Measurements from ENCODE around the gene COPRS.
"Not testable (repeated sequence)": the region's sequence is repeated elsewhere in the genome, so short reads cannot be mapped to it uniquely, and the experiment has no call there.

Gene COPRS

DNA sequence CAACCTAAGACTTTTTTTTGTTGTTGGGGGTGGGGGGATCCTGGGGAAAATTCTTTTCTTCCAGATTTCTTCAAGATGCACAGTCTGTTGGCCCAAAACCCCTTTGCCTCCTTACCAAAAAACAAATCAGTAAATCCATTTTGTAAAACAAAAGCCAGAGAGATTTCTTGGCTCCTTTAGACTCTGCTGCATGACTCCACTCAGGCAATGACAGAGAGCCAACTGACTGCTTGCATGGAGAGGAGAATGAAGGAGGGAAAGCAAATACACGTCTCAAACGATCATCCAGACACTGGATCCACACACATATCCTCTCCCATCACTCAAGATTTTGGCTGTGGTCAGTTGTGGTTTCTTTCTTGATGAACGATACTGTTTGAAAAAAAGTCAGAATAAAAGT is 13.8 kb downstream of the COPRS start:
- no peak for DNase-seq (ENCODE audit: low read depth, low spot score)

- no peak for DNase-seq (ENCODE audit: low read depth, low spot score)
These were observed 15.8 kb downstream of the COPRS start for GRCh38 chr17:31843070-31843745.

DNA sequence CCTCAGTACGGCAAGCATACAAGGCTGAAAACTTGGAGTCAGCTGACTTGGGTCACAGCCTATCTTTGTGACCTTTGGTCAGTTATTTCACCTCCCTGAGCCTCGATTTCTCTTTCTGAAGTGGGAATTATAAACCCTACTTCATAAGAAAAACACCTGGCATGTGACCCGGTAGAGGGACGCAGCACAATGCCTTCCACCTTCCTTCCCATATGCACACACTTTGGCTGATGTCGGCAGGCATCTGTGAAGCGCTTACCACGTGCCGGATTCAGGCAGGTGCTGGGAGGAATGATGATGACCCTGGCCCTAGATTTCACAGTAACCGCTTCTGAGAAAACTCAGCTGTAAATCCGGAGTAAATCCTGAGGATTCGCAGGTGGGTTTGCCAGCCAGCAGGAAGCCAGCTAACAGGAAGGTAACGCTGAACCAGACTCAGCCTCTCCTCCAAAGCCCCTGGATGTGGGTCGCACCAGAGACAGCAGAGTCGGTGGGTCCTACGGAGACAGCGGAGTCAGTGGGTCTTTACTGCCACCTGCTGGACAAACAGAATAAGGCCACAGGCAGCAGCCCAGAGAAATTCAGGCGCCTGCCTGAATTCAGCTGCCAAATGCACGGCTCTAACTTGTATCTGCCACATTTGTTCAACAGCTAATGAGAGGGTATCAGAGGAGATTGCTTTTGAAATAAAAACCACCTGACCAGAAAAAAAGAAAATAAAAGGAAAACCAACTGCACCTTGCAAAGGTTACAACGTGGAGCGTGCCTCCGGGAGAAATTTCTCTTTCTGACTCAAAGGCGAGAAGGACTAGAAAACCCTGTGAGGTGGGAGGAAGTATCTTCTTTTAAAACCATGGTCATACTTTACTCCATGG is 16.6 kb downstream of the COPRS start:
- no peak for DNase-seq (ENCODE audit: low read depth, low spot score)

DNA sequence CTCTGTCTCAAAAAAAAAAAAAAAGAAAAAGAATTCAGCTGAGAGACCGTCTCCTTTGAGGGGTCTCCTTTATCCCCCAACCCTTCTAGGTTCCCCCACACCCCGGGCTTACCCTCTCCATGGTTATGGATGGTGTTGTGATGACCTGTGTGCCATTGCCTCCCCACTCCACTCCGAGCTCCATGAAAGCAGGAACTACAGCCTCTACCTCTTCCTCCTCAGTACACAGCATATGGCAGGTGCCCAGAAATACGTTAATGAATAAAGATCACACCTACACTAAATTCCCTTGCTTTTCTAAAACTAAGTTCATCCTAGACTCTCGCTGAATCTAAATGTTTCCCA is 17.2 kb downstream of the COPRS start:
- DNase-seq (ENCODE audit: low read depth, low spot score) = no peak

- no peak for DNase-seq (ENCODE audit: low read depth, low spot score)
These were observed 20.3 kb downstream of the COPRS start for GRCh38 chr17:31838636-31839225.

GRCh38 chr17:31835984-31836383 is 23.1 kb downstream of the COPRS start:
- DNase-seq (ENCODE audit: low read depth, low spot score) = no peak

- DNase-seq (ENCODE audit: low read depth, low spot score) = no peak
These were observed 24.6 kb downstream of the COPRS start for GRCh38 chr17:31834448-31834847.

DNA sequence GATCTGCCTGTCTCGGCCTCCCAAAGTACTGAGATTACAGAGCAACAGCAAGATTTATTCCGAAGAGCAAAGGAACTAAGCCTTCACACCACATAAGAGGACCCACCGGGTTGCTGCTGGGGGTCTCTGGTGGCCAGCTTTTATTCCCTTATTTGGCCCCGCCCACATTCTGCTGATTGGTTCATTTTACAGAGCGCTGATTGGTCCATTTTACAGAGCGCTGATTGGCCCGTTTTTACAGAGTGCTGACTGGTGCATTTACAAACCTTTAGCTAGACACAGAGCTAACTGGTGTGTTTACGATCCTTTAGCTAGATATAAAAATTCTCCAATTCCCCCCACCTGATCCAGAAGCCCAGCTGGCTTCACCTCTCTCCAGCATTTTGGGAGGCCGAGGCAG is 26.3 kb downstream of the COPRS start:
- no peak for DNase-seq (ENCODE audit: low read depth, low spot score)

GRCh38 chr17:31830971-31831858 is 27.8 kb downstream of the COPRS start:
- DNase-seq (ENCODE audit: low read depth, low spot score) = no peak

GRCh38 chr17:31829649-31830048 is 29.4 kb downstream of the COPRS start:
- DNase-seq (ENCODE audit: low read depth, low spot score) = no peak

GRCh38 chr17:31828955-31829354 is 30.1 kb downstream of the COPRS start:
- not testable (repeated sequence) for DNase-seq (ENCODE audit: low read depth, low spot score)

DNA sequence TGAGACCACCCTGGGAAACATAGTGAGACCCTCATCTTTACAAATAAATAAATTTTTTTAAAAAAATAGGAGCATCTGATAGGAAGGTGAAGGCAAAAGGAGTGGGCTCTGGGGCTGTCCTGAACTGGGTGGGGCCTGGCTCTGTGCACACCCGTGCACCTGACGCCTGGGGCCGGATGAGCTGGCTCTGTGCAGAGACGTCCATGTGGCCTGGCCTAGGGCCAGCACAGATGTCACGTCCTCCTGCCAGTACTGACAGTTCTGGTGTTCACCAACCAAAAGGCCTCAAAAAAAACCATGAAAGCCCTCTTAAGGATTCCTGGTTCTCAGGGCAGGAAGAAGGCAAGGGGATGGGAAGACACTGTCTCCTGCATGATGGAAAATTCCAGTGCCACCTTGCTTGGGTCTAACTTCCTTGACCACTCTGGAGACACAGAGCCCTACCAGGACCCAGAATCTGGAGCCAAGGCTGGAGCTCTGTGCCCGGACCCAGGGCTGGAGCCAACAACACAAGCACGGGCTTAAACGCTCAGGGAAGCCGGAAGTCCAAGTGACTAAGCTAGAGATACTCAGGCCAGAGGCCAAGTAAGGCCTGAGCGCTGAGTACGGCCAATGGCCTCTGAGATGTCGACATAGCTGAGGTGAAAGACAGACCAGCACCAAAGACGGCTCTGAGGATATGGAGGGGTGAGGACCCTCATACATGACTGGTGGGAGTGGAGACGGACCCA is 32.9 kb downstream of the COPRS start:
- no peak for DNase-seq (ENCODE audit: low read depth, low spot score)

DNA sequence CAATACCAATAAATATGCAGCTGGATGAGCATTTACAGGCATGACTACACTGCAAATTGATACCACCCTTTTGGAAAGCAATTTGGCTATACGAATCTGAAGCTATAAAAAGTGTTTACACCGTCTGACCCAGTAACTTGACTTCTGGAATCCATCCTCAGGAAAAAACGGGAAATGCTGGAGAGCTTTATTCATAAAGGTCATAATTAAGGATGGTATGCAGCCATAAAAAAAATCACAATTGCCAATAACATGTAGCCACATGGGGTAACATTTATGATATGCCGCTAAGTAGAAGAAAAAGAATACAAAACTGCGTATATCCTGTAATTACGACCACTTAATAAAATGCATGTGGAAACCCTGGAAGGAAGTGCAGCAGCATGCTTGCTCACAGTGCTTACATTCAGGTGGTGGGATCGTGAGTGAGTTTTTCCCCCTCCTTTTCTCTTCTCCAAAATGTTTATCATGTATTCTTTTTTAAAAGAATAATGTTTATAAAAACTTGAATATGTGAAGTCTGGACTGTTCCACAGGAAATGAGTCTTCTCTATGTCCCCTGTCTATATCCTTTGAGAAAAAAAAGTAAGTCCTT is 34.2 kb downstream of the COPRS start:
- DNase-seq (ENCODE audit: low read depth, low spot score) = no peak

DNA sequence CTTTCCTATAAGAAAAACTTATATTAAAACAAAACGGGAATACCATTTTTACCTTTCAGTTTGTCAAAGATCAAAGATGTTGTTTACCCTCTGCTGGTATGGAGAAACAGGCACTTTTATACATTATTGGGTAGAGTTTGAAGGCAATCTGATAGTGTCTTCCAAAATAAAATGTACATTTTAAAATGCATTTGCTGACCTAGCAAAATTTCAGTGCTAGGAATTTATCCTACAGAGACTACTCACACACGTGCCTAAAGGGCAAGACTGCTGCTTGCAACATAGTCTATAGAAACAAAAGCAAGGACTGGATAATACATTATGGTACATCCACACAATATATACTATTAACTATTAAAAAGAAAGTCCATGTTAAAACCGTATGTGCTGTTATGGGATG is 36.0 kb downstream of the COPRS start:
- no peak for DNase-seq (ENCODE audit: low read depth, low spot score)

- DNase-seq (ENCODE audit: low read depth, low spot score) = no peak
These were observed 38.2 kb downstream of the COPRS start for GRCh38 chr17:31820691-31821435.

DNA sequence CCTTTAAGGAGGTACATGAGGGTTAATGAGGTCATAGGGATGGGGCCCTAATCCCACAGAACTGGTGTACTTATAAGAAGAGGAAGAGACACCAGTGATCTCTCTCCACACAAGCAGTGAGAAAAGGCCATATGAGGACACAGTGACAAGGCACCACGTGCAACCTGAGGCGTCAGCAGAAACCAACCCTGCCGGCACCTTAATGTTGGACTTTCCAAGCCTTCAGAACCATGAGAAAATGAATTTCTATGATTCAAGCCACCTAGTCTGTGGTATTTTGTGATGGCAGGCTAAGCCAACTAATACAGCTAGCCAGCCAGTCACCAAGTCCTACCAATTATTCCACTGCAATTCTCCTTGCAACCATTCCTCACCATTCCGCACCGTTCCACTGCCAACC is 39.5 kb downstream of the COPRS start:
- no peak for DNase-seq (ENCODE audit: low read depth, low spot score)

- DNase-seq (ENCODE audit: low read depth, low spot score) = not testable (repeated sequence)
These were observed 40.2 kb downstream of the COPRS start for GRCh38 chr17:31818863-31819262.

DNA sequence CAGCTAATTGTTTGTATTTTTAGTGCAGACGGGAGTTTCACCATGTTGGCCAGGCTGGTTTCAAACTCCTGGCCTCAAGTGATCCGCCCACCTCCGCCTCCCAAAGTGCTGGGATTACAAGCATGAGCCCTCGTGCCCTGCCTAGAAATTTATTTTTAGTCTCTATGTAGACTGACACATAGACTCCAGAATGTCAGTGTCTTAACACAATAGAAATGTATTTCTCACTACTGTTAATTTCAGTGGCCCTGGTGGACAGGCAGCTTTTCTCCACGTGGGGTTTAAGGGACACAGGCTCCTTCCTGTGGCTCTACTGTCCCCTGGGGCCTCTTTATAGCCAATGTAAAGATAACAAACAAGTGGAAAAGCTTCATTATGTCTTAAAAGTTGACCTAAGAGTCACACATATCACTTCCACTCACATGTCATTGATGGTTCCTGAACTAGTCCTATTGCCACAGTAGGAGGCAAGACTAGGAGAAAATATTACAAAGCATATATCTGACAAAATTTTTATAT is 43.8 kb downstream of the COPRS start:
- no peak for DNase-seq (ENCODE audit: low read depth, low spot score)

GRCh38 chr17:31811101-31811500 is 47.9 kb downstream of the COPRS start:
- no peak for DNase-seq (ENCODE audit: low read depth, low spot score)

DNA sequence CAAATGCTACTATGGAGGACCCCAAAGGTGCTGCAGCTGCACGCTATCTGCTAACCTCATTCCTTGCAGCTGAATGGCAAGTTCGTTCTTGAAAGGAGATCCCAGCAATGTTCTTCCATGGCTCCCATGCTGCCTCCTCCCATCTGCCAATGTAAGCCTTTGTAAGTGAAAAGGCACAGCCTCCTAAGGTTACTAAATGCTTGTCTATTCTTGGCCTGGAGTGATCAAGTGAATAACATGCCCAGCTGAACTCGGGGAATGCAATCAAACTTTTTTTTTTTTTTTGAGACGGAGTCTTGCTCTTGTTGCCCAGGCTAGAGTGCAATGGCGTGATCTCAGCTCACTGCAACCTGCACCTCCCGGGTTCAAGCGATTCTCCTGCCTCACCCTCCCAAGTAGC is 49.2 kb downstream of the COPRS start:
- not testable (repeated sequence) for DNase-seq (ENCODE audit: low read depth, low spot score)
